Nucleus accumbens (tissue), 56 donors: ENCODE data around the gene C13orf42.
A peak's percentile ranks its signal among the peaks of the same experiment; 100 is the strongest.
"Not testable (repeated sequence)": the region's sequence is repeated elsewhere in the genome, so short reads cannot be mapped to it uniquely, and the experiment has no call there.

Source experiments
- DNase-seq, 56 donors: peaks; one replicate each; lab custom pipeline; 2025; lab: John Stamatoyannopoulos, UW

C13orf42 gene

DNA sequence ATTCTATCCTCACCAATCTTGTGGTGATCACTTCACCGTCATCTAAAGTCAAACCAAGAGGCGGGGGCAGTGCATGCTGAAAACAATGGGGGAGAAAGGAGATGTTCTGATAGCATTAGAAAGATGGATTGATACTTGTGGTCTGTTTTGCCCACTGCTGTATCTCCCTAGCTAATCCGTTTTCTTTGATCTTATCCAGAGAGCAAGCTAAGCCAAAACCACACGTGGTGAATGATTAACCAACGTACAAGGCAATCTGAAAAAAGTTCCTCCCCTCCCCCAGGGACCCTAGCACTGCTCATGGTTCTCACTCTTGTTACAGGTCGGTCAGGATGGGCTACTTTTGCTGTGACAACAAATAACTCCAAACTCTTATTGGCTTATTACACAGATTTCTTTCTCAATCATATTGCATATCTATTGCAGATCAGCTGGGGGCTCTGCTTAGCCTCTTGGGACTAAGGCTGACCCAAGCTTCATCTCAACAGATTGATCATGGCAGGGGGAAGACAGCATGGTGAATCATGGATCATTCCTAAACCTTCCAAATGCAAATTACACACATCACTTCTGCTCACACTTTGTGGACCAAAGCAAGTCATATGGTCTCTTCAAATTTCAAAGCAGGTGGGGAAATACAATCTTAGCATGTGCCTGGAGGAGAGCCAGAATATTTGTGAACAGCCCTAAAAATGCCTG lies 11.9 kb upstream of the C13orf42 start:
- no peak for DNase-seq

DNA sequence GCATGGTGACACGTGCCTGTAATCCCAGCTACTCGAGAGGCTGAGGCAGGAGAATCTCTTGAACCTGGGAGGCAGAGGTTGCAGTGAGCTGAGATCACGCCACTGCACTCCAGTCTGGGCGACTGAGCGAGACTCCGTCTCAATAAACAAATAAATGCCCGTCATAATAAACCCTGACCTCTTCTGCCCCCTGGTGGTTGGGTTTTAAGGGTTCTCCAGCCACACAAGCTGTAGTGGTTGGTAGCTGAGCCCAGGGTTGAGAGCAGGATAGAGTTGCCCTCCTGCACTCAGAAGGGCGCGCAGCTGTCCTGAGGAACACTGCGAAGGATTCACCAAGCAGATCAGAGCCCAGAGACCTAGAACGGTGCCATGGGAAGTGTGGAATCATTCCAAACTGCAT lies 9.8 kb upstream of the C13orf42 start:
- not testable (repeated sequence) for DNase-seq

GRCh38 chr13:51118809-51119431 lies 7.8 kb upstream of the C13orf42 start:
- DNase-seq = no peak

- no peak for DNase-seq
Observed at GRCh38 chr13:51113969-51114368, 2.9 kb upstream of the C13orf42 start.

- DNase-seq = no peak
Observed at GRCh38 chr13:51113186-51113881, 2.3 kb upstream of the C13orf42 start.

- no peak for DNase-seq
Observed at GRCh38 chr13:51112771-51113170, 1.7 kb upstream of the C13orf42 start.

DNA sequence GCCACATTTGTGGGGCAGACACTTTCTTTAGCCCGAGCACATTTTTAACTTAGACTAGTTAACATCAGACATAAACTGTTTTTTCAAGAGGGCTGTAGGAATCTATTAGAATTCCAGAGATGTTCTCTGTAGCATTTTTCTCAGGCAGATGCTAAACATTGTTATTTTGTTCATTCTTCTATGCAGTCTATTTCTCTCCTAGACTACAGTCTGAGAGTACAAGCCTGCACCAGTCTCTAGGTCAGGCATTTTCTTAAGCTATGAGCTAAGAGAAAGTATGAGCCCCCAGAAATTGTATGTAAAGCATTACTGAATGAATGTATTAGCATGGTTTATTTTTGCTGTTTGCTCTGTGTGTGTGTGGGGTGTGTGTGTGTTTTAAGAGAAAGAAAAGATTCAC lies 923 bp upstream of the C13orf42 start:
- DNase-seq = no peak

- no peak for DNase-seq
Observed at GRCh38 chr13:51107996-51108395, 3.1 kb downstream of the C13orf42 start.

DNA sequence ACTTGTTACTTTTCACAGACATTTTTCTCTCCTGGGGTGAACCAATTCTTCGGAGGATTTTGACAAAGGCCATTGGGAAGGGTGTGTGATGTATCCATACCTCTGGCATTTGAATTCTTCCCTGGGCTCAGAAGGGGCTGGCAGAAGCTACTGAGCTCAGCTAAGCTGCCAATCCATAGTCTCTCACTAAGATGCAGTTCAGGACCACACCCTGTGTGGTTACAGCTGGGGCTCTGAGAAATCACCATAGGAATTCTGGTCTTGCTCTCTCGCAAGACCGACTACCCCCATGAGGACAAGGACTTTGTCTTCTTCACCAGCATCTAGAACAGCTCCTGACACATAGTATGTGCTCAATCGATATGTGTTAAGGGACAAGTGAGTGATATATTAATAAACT lies 6.0 kb downstream of the C13orf42 start:
- no peak for DNase-seq

GRCh38 chr13:51101636-51102235 lies 9.3 kb downstream of the C13orf42 start:
- DNase-seq = no peak

GRCh38 chr13:51097353-51098043 lies 13.6 kb downstream of the C13orf42 start:
- no peak for DNase-seq

DNA sequence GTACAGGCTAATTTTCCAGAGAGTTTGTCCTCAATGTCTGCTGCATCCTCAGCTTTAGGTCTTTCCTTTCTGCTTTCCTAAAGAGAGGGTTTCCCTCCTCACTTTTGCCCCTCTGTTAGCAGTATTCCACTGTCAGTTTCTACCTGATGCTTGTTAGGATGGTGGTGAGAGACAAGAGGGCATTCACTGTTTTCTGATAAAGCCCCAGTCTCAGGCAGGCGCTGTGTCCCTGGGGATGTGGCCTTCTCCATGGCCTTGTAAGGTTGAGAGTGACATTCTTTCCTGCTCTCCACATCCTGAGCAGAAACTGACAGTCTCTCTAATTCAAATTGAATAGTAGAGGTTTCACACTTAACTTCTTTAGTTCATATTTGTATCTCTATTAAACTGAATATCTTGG lies 14.9 kb downstream of the C13orf42 start:
- DNase-seq = no peak

- DNase-seq = no peak
Observed at GRCh38 chr13:51093574-51093973, 17.5 kb downstream of the C13orf42 start.

DNA sequence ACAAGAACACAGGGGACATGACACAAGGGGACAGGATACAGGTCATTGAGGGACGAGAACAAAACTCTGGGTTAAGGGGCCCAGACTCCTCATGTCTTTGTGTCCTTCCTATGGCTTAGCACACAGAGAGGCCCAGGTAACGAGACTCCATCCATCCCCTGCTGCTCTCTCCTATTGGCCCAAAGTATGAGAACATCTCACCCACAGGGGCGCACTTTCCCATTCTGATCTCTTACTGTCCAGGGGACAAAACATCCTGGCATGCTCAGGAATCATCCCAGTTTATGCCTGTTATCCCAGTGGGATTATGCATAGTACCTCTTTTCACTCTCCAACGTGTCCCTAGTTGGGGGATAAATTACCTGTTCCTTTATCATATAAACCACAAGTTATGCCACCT lies 19.2 kb downstream of the C13orf42 start:
- no peak for DNase-seq

DNA sequence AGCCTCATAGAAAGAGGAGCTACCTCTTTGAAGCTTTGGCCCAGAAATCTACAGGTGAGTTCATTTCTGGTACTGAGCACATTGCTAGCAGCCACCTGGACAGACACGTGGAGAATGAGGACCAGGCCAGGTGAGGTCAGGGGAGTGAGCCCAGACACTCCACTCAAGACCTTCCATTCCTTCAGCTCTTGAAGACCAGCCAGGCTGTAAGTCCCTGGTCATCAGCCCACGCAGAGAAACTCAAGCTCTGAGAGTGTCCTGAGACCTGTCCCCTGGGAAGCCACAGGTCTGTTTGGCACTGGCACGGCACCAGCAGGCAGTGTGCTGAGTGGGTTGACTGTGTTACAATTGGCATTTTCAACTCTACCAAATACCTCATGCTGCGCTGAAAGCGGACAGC lies 27.4 kb downstream of the C13orf42 start:
- no peak for DNase-seq

- DNase-seq = not testable (repeated sequence)
Observed at GRCh38 chr13:51080478-51081065, 30.5 kb downstream of the C13orf42 start.

GRCh38 chr13:51071493-51071892 lies 39.6 kb downstream of the C13orf42 start:
- no peak for DNase-seq

DNA sequence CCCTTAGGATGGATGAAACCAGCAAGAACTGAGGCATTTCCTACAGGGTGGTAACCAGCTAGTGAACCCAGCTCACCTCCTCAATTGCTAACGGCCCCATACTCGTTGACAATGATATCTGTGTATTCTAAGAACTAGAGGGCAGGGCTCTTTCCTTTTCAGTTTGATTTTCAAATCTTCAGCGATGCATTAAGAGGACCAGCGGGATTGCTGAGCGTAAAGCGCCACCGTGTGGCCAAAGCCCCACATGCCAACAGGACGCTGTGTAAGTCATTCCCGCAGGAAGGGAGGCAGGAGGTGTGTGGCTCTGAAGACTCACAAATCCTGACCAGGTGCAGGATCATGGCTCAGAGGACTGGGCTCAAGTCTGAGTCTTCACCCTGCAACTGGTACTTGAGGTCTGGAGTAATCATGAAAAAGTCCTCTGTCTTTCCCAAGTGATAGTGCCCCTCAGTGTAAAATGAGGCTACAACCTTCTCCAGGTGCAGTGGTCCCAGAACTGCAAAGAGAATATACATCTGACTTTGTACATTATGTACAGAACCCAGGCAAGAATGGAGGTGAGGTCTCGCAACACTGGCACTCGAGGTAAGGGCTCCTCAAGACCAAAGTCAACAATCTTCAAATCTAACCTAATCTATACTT lies 40.9 kb downstream of the C13orf42 start:
- DNase-seq = peak in 53 of 56 donors; percentile 2 to 90 (median 58)

DNA sequence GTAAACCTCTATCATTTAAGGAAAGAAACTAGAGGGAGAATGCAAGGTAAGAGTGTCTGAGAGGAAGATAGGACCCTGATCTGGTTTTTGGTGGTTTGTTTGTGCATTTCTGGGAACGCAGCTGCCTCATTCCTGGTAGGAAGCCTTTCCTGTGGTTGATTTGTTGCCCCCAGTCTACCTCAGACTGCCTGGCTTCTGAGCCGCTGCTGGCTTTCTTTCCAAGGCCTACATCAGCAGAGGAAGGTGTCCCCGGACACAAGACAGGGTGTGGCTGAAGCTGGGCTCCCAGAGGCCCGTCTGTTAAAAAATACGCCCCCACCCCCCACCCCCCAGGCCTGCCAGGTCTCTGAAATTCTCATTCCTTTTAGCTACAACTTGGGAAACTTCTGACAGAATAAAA lies 42.6 kb downstream of the C13orf42 start:
- no peak for DNase-seq

- no peak for DNase-seq
Observed at GRCh38 chr13:51067706-51068105, 43.4 kb downstream of the C13orf42 start.
